ENCODE measurements around the gene SMIM29.

The SMIM29 gene

GRCh38 chr6:34241351-34242215, 7.2 kb downstream of the SMIM29 start:
- in situ Hi-C loops (cut with MboI; ENCODE audit: low sequenced_read_pairs), result no loop called here

GRCh38 chr6:34240329-34241248, 8.2 kb downstream of the SMIM29 start:
- in situ Hi-C loops (cut with MboI; ENCODE audit: low sequenced_read_pairs), result no loop called here

- in situ Hi-C loops (cut with MboI; ENCODE audit: low sequenced_read_pairs), result no loop called here
These were observed 8.9 kb downstream of the SMIM29 start for GRCh38 chr6:34239893-34240292.

GRCh38 chr6:34239500-34239825, 9.3 kb downstream of the SMIM29 start:
- in situ Hi-C loops (cut with MboI; ENCODE audit: low sequenced_read_pairs), result no loop called here

GRCh38 chr6:34238585-34239499, 10.0 kb downstream of the SMIM29 start:
- in situ Hi-C loops (cut with MboI; ENCODE audit: low sequenced_read_pairs), result no loop called here

- in situ Hi-C loops (cut with MboI; ENCODE audit: low sequenced_read_pairs), result no loop called here
These were observed 10.9 kb downstream of the SMIM29 start for GRCh38 chr6:34237722-34238584.

GRCh38 chr6:34237316-34237721, 11.5 kb downstream of the SMIM29 start:
- in situ Hi-C loops (cut with MboI; ENCODE audit: low sequenced_read_pairs), result no loop called here

GRCh38 chr6:34236443-34237315, 12.1 kb downstream of the SMIM29 start, which contains the start of gene HMGA1:
HMGA1 (plus strand) TSS chr6:34236873; CDS start chr6:34240781, 3,908 bp downstream.
- in situ Hi-C loops (cut with MboI; ENCODE audit: low sequenced_read_pairs), result no loop called here

GRCh38 chr6:34236131-34236442, 12.7 kb downstream of the SMIM29 start:
- in situ Hi-C loops (cut with MboI; ENCODE audit: low sequenced_read_pairs), result no loop called here

GRCh38 chr6:34235307-34236130, 13.3 kb downstream of the SMIM29 start:
- in situ Hi-C loops (cut with MboI; ENCODE audit: low sequenced_read_pairs), result no loop called here

GRCh38 chr6:34234667-34235306, 14.0 kb downstream of the SMIM29 start:
- in situ Hi-C loops (cut with MboI; ENCODE audit: low sequenced_read_pairs), result no loop called here

GRCh38 chr6:34233867-34234266, 14.9 kb downstream of the SMIM29 start:
- in situ Hi-C loops (cut with MboI; ENCODE audit: low sequenced_read_pairs), result no loop called here

GRCh38 chr6:34232901-34233300, 15.9 kb downstream of the SMIM29 start:
- in situ Hi-C loops (cut with MboI; ENCODE audit: low sequenced_read_pairs), result no loop called here

GRCh38 chr6:34231566-34232336, 17.1 kb downstream of the SMIM29 start:
- in situ Hi-C loops (cut with MboI; ENCODE audit: low sequenced_read_pairs), result no loop called here

GRCh38 chr6:34230653-34231371, 18.0 kb downstream of the SMIM29 start:
- in situ Hi-C loops (cut with MboI; ENCODE audit: low sequenced_read_pairs), result no loop called here

GRCh38 chr6:34229877-34230276, 18.9 kb downstream of the SMIM29 start:
- in situ Hi-C loops (cut with MboI; ENCODE audit: low sequenced_read_pairs), result no loop called here

All from HL-60/S4 (cell line).